ENCODE data around the gene LRCH2. TPM values are rescaled to one million over a fixed set of nuclear protein-coding genes. Genes with fewer than 3 reads are reported as not detected.
"Not testable (repeated sequence)": the region's sequence is repeated elsewhere in the genome, so short reads cannot be mapped to it uniquely, and the experiment has no call there.

LRCH2 gene
- total RNA-seq, 1 donor from 2014 or later = 24.9 TPM

DNA sequence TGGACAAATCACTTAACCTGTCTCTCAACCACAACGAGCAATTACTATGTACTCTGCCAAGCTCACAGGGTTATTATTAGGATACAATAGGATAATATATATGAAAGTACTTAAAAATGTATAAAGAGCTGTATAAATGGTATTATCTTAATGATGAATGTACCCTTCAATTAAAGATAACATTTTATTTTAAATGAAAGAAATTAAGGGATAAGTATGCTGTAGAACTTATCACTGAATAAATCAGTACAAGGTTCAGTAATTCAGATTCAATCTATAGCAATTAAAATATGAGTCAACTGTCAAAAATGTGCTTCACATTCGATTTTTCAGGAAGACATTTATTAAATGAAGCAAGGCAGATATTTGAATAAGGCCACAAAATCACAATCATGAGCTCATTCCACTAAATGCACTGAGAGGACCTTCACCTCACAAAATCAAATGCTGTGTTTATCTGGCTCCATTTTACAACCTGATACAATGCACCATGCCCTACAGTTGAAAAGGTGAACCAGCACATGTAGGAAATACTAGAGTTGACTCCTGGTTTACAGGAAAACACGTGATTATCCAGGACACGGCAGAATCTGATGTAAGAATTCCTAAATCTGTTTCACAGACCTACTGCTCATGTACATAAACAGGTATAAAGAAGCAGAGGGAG lies 4.4 kb downstream of the LRCH2 start:
- peaks cover 5% of the 10 kb centered on the region for H4K20me1 ChIP-seq (ENCODE audit: low read depth)
- H3K9ac ChIP-seq = no peak overlapping the region
- Mint-ChIP-seq H3K4me1 (peaks cover 34% of the 10 kb centered on the region), H3K36me3 (peaks cover 2% of the 10 kb centered on the region), H3K9me3 (no peaks in the 10 kb centered on the region), H3K27me3 (ENCODE audit: insufficient read depth, low read depth) (no peaks in the 10 kb centered on the region), H3K4me3 (no peak overlapping the region), H3K27ac (no peak overlapping the region)
- H3K27ac ChIP-seq = no peak overlapping the region
- H3K4me3 ChIP-seq = no peak overlapping the region
- H2AFZ ChIP-seq (replicated peaks) = no peak overlapping the region
- H3K9me3 ChIP-seq (ENCODE audit: low read depth) = no peaks in the 10 kb centered on the region
- no peaks in the 10 kb centered on the region for H3F3A ChIP-seq (ENCODE audit: low read depth)
- H3K27me3 ChIP-seq = no peaks in the 10 kb centered on the region
- no peaks in the 10 kb centered on the region for H3K36me3 ChIP-seq
- peaks cover 82% of the 10 kb centered on the region for H3K79me2 ChIP-seq (ENCODE audit: low read depth)
- peaks cover 27% of the 10 kb centered on the region for H3K4me1 ChIP-seq
- DNase-seq (ENCODE audit: low spot score) = no peak
- TF ChIP-seq, protein P1, sequence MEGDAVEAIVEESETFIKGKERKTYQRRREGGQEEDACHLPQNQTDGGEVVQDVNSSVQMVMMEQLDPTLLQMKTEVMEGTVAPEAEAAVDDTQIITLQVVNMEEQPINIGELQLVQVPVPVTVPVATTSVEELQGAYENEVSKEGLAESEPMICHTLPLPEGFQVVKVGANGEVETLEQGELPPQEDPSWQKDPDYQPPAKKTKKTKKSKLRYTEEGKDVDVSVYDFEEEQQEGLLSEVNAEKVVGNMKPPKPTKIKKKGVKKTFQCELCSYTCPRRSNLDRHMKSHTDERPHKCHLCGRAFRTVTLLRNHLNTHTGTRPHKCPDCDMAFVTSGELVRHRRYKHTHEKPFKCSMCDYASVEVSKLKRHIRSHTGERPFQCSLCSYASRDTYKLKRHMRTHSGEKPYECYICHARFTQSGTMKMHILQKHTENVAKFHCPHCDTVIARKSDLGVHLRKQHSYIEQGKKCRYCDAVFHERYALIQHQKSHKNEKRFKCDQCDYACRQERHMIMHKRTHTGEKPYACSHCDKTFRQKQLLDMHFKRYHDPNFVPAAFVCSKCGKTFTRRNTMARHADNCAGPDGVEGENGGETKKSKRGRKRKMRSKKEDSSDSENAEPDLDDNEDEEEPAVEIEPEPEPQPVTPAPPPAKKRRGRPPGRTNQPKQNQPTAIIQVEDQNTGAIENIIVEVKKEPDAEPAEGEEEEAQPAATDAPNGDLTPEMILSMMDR (IDR thresholded peaks at IDR 0.05) = no peak
- TF ChIP-seq EZH2phosphoT487 (IDR thresholded peaks at IDR 0.05) (no peak), EZH2 (IDR thresholded peaks at IDR 0.05) (no peak)
- no peak overlapping the region for H3K4me2 ChIP-seq

DNA sequence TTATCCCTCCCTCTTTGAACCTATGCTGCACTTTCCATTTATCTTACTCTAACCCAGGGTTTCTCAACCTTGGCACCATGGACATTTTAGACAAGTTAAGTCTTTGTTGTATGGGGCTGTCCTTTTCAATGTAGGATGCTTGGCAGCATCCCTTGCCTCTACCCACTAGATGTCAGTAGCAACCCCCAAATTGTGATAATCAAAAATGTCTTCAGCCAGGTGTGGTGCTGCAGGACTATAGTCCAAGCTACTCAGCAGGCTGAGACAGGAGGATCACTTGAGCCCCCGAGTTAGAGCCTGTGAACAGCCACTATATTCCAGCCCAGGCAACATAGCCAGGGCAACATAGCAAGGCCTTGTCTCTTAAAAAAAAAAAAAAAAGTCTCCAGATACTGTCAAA lies 7.0 kb downstream of the LRCH2 start:
- no peak overlapping the region for H3K4me3 Mint-ChIP-seq

DNA sequence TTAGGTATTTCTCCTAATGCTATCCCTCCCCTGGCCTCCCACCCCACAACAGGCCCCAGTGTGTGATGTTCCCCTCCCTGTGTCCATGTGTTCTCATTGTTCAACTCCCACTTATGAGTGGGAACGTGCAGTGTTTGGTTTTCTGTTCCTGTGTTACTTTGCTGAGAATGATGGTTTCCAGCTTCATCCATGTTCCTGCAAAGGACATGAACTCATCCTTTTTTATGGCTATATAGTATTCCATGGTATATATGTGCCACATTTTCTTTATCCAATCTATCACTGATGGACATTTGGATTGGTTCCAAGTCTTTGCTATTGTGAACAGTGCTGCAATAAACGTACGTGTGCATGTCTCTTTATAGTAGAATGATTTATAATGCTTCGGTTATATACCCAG lies 16.6 kb downstream of the LRCH2 start:
- H3K4me3 ChIP-seq; H3K9me3 Mint-ChIP-seq; H2AFZ ChIP-seq (replicated peaks); H4K20me1 ChIP-seq (ENCODE audit: low read depth); H3K36me3 ChIP-seq; H3K27ac Mint-ChIP-seq; H3K4me2 ChIP-seq; H3K4me3 Mint-ChIP-seq; H3K4me1 ChIP-seq; H3F3A ChIP-seq (ENCODE audit: low read depth); H3K9ac ChIP-seq; H3K4me1 Mint-ChIP-seq; DNase-seq (ENCODE audit: low spot score); H3K27me3 ChIP-seq; H3K27me3 Mint-ChIP-seq (ENCODE audit: insufficient read depth, low read depth); H3K27ac ChIP-seq; H3K9me3 ChIP-seq (ENCODE audit: low read depth): not testable (repeated sequence)
- H3K36me3 Mint-ChIP-seq = peaks cover 31% of the 10 kb centered on the region
- H3K79me2 ChIP-seq (ENCODE audit: low read depth) = peaks cover 75% of the 10 kb centered on the region

More for the DNA sequence above, 7.0 kb downstream of the LRCH2 start:
- Histone ChIP-seq H3K36me3 (no peaks in the 10 kb centered on the region), H3K4me2 (no peak overlapping the region), H3K4me1 (peaks cover 13% of the 10 kb centered on the region), H3K27ac (no peak overlapping the region), H3F3A (ENCODE audit: low read depth) (no peaks in the 10 kb centered on the region), H3K27me3 (no peaks in the 10 kb centered on the region), H3K9ac (no peak overlapping the region), H3K9me3 (ENCODE audit: low read depth) (no peaks in the 10 kb centered on the region), H4K20me1 (ENCODE audit: low read depth) (peaks cover 5% of the 10 kb centered on the region), H3K4me3 (no peak overlapping the region), H2AFZ (replicated peaks) (no peak overlapping the region), H3K79me2 (ENCODE audit: low read depth) (peaks cover 83% of the 10 kb centered on the region)
- DNase-seq (ENCODE audit: low spot score) = peak; percentile 69
- no peak for TF ChIP-seq EZH2phosphoT487 (IDR thresholded peaks at IDR 0.05)
- TF ChIP-seq, protein P1 (IDR thresholded peaks at IDR 0.05) = peak; percentile 71
- Mint-ChIP-seq H3K36me3 (peaks cover 17% of the 10 kb centered on the region), H3K9me3 (peaks cover 2% of the 10 kb centered on the region), H3K27ac (no peak overlapping the region), H3K4me1 (peaks cover 22% of the 10 kb centered on the region), H3K27me3 (ENCODE audit: insufficient read depth, low read depth) (no peaks in the 10 kb centered on the region)

- Histone ChIP-seq H3K27me3 (no peaks in the 10 kb centered on the region), H2AFZ (replicated peaks) (no peak overlapping the region), H3K4me2 (no peak overlapping the region), H3K4me3 (no peak overlapping the region), H4K20me1 (ENCODE audit: low read depth) (no peaks in the 10 kb centered on the region), H3K9ac (no peak overlapping the region), H3K9me3 (ENCODE audit: low read depth) (no peaks in the 10 kb centered on the region), H3K79me2 (ENCODE audit: low read depth) (peaks cover 53% of the 10 kb centered on the region), H3K27ac (no peak overlapping the region), H3F3A (ENCODE audit: low read depth) (no peaks in the 10 kb centered on the region), H3K36me3 (no peaks in the 10 kb centered on the region), H3K4me1 (peaks cover 8% of the 10 kb centered on the region)
- Mint-ChIP-seq H3K4me1 (peaks cover 2% of the 10 kb centered on the region), H3K27me3 (ENCODE audit: insufficient read depth, low read depth) (no peaks in the 10 kb centered on the region), H3K4me3 (no peak overlapping the region), H3K9me3 (peaks cover 19% of the 10 kb centered on the region), H3K36me3 (peaks cover 29% of the 10 kb centered on the region), H3K27ac (no peak overlapping the region)
- TF ChIP-seq EZH2phosphoT487 (IDR thresholded peaks at IDR 0.05) = no peak
- TF ChIP-seq, protein P1 (IDR thresholded peaks at IDR 0.05) = no peak
- no peak for TF ChIP-seq EZH2 (IDR thresholded peaks at IDR 0.05)
- no peak for DNase-seq (ENCODE audit: low spot score)
Measured at GRCh38 chrX:115214605-115215004, 19.3 kb downstream of the LRCH2 start.
